ENCODE measurements around the gene HMGXB4.

DNA sequence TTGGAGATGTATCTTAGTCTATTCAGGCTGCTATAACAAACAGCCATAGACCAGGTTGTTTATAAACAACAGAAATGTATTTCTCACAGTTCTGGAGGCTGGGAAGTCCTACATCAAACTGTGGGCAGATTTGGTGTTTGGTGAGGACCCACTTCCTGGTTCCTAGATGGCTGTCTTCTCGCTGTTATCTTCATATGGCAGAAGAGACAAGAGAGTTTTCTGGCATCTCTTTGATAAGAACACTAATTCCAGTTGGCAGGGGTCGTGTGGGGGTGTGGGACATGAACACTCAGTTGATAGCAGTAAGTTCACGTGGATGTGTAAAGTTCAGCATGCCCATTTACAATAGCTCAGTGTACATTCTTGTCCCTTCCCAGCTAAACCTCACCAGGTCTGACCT is 41.3 kb upstream of the HMGXB4 start:
- TF ChIP-seq, protein P1, sequence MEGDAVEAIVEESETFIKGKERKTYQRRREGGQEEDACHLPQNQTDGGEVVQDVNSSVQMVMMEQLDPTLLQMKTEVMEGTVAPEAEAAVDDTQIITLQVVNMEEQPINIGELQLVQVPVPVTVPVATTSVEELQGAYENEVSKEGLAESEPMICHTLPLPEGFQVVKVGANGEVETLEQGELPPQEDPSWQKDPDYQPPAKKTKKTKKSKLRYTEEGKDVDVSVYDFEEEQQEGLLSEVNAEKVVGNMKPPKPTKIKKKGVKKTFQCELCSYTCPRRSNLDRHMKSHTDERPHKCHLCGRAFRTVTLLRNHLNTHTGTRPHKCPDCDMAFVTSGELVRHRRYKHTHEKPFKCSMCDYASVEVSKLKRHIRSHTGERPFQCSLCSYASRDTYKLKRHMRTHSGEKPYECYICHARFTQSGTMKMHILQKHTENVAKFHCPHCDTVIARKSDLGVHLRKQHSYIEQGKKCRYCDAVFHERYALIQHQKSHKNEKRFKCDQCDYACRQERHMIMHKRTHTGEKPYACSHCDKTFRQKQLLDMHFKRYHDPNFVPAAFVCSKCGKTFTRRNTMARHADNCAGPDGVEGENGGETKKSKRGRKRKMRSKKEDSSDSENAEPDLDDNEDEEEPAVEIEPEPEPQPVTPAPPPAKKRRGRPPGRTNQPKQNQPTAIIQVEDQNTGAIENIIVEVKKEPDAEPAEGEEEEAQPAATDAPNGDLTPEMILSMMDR (IDR thresholded peaks at IDR 0.05), result no peak
- no peak for TF ChIP-seq EP300 (IDR thresholded peaks at IDR 0.05)
